NAMALWA (cell line): ENCODE data around the gene ALDH3B1.

ENCODE experiments used
- DNase-seq: peaks from one replicate; pipeline ENCODE4 v3.0.0-alpha.2; 2015; ENCODE audit warnings: low spot score

The ALDH3B1 gene

GRCh38 chr11:67997475-67997921, 12.6 kb upstream of the ALDH3B1 start:
- no peak for DNase-seq

GRCh38 chr11:67998150-67999045, 11.7 kb upstream of the ALDH3B1 start:
- DNase-seq = no peak

GRCh38 chr11:67999201-67999629, 10.9 kb upstream of the ALDH3B1 start:
- no peak for DNase-seq

GRCh38 chr11:67999704-68000103, 10.4 kb upstream of the ALDH3B1 start:
- no peak for DNase-seq

- DNase-seq = peak; percentile 86
Measured at GRCh38 chr11:68002575-68002937, 7.6 kb upstream of the ALDH3B1 start.

GRCh38 chr11:68002938-68003845, 6.9 kb upstream of the ALDH3B1 start:
- DNase-seq = peak; percentile 85

- peak; percentile 88 for DNase-seq
Measured at GRCh38 chr11:68003846-68004550, 6.1 kb upstream of the ALDH3B1 start, which contains the start of gene UNC93B1. Gene UNC93B1 (minus strand): TSS chr11:68004097. CDS start chr11:68004043, 54 bp downstream.

GRCh38 chr11:68004551-68005335, 5.4 kb upstream of the ALDH3B1 start:
- no peak for DNase-seq

GRCh38 chr11:68006606-68007166, 3.4 kb upstream of the ALDH3B1 start:
- no peak for DNase-seq

GRCh38 chr11:68007498-68008380, 2.4 kb upstream of the ALDH3B1 start:
- DNase-seq = no peak

GRCh38 chr11:68008381-68009337, 1.5 kb upstream of the ALDH3B1 start:
- no peak for DNase-seq

- peak; percentile 68 for DNase-seq
Measured at GRCh38 chr11:68009391-68010089, 587 bp upstream of the ALDH3B1 start.

- DNase-seq = no peak
Measured at GRCh38 chr11:68011051-68011943, 1.2 kb downstream of the ALDH3B1 start.

GRCh38 chr11:68012044-68012842, 2.1 kb downstream of the ALDH3B1 start:
- no peak for DNase-seq

GRCh38 chr11:68012843-68013610, 2.9 kb downstream of the ALDH3B1 start:
- DNase-seq = no peak
